HEK293 (cell line): ENCODE results near the gene MYRIP.

Experiments
- CTCF ChIA-PET: fragments of 350-600 bp; formaldehyde crosslinking; extraction: SDS; loops from one replicate; lab custom pipeline; 2021; ENCODE audit warnings: antibody characterized with exemption; lab: Yijun Ruan, JAX
- POLR2A ChIA-PET: fragments of 300-600 bp; formaldehyde crosslinking; extraction: SDS; loops from one replicate; lab custom pipeline; 2020; ENCODE audit warnings: antibody characterized with exemption, inconsistent platforms; lab: Yijun Ruan, JAX
- H3K27ac ChIP-seq: fragments of 200-500 bp; sonication (Bioruptor generic); 2 replicates; pipeline ENCODE4 v1.5.1; 2014; ENCODE audit warnings: low read depth, low read length, control low read depth, inconsistent platforms; ENCODE audit errors: extremely low read depth
- H3K36me3 ChIP-seq, 2 experiments: fragments of 200-500 bp in 1 of 2; sonication (Bioruptor generic) in 1 of 2; 1 replicate in 1 of 2; 2 replicates in 1 of 2; pipeline ENCODE4 v1.5.1; 2014 to 2017; ENCODE audit warnings: inconsistent platforms in 2 of 2, low read length in 2 of 2; ENCODE audit not compliant: control insufficient read depth in 2 of 2, insufficient read depth in 1 of 2
- H3K4me1 ChIP-seq: fragments of 200-500 bp; sonication (Bioruptor generic); 2 replicates; pipeline ENCODE4 v1.5.1; 2014; ENCODE audit warnings: mild to moderate bottlenecking, low read length, inconsistent platforms; ENCODE audit not compliant: control insufficient read depth, insufficient read depth
- H3K4me3 ChIP-seq: 2 replicates; pipeline ENCODE4 v1.5.1; 2011; ENCODE audit warnings: low read depth, mild to moderate bottlenecking, control low read depth, low read length, moderate library complexity
- H3K9me3 ChIP-seq: fragments of 200-500 bp; sonication (Bioruptor generic); 2 replicates; pipeline ENCODE4 v1.5.1; 2014; ENCODE audit warnings: low read depth, low read length, inconsistent platforms; ENCODE audit not compliant: control insufficient read depth, insufficient read depth
- GLIS2 ChIP-seq: fragments of 450-650 bp; formaldehyde crosslinking; IDR thresholded peaks from 2 replicates; pipeline ENCODE4 v1.5.1; 2016; ENCODE audit warnings: missing biosample characterization, missing genetic modification characterization
- KLF17 ChIP-seq: fragments of 450-650 bp; formaldehyde crosslinking; IDR thresholded peaks from 2 replicates; pipeline ENCODE4 v1.5.1; 2016; ENCODE audit warnings: missing biosample characterization, missing genetic modification characterization
- SALL2 ChIP-seq: fragments of 450-650 bp; formaldehyde crosslinking; IDR thresholded peaks from 2 replicates; pipeline ENCODE4 v1.5.0; 2017; ENCODE audit warnings: missing biosample characterization, mild to moderate bottlenecking, missing genetic modification characterization, borderline replicate concordance
- ZBTB20 ChIP-seq: fragments of 450-650 bp; formaldehyde crosslinking; IDR thresholded peaks from 2 replicates; pipeline ENCODE4 v1.5.1; 2016; ENCODE audit warnings: missing biosample characterization, missing genetic modification characterization
- ZBTB21 ChIP-seq: fragments of 450-650 bp; formaldehyde crosslinking; IDR thresholded peaks from 2 replicates; pipeline ENCODE4 v1.5.1; 2017; ENCODE audit warnings: missing biosample characterization, missing genetic modification characterization
- ZBTB48 ChIP-seq: fragments of 450-650 bp; formaldehyde crosslinking; IDR thresholded peaks from 2 replicates; pipeline ENCODE4 v1.5.1; 2016; ENCODE audit warnings: missing biosample characterization, missing genetic modification characterization
- ZFP69B ChIP-seq: fragments of 450-650 bp; formaldehyde crosslinking; IDR thresholded peaks from 2 replicates; pipeline ENCODE4 v1.5.1; 2016; ENCODE audit warnings: missing biosample characterization, missing genetic modification characterization
- ZIC2 ChIP-seq: fragments of 450-650 bp; formaldehyde crosslinking; IDR thresholded peaks from 2 replicates; pipeline ENCODE4 v1.5.1; 2016; ENCODE audit warnings: missing biosample characterization, missing genetic modification characterization
- ZNF133 ChIP-seq: fragments of 450-650 bp; formaldehyde crosslinking; IDR thresholded peaks from 2 replicates; pipeline ENCODE4 v1.5.1; 2016; ENCODE audit warnings: missing biosample characterization, missing genetic modification characterization
- ZNF157 ChIP-seq: fragments of 450-650 bp; formaldehyde crosslinking; IDR thresholded peaks from 2 replicates; pipeline ENCODE4 v1.5.1; 2016; ENCODE audit warnings: missing biosample characterization, missing genetic modification characterization
- ZNF19 ChIP-seq: fragments of 450-650 bp; formaldehyde crosslinking; IDR thresholded peaks from 2 replicates; pipeline ENCODE4; 2016; ENCODE audit warnings: missing biosample characterization, missing genetic modification characterization, low read depth
- ZNF202 ChIP-seq: fragments of 450-650 bp; formaldehyde crosslinking; IDR thresholded peaks from 2 replicates; pipeline ENCODE4 v1.5.1; 2016; ENCODE audit warnings: missing biosample characterization, missing genetic modification characterization, borderline replicate concordance
- ZNF280C ChIP-seq: fragments of 450-650 bp; formaldehyde crosslinking; IDR thresholded peaks from 2 replicates; pipeline ENCODE4 v1.5.1; 2016; ENCODE audit warnings: missing biosample characterization, missing genetic modification characterization
- ZNF335 ChIP-seq: fragments of 450-650 bp; formaldehyde crosslinking; conservative IDR thresholded peaks from 2 replicates; pipeline ENCODE4 v1.5.1; 2016; ENCODE audit warnings: missing biosample characterization, missing genetic modification characterization
- ZNF48 ChIP-seq: fragments of 450-650 bp; formaldehyde crosslinking; IDR thresholded peaks from 2 replicates; pipeline ENCODE4 v1.5.1; 2016; ENCODE audit warnings: missing biosample characterization, missing genetic modification characterization
- ZNF529 ChIP-seq: fragments of 450-650 bp; formaldehyde crosslinking; IDR thresholded peaks from 2 replicates; pipeline ENCODE4 v1.5.1; 2017; ENCODE audit warnings: missing genetic modification characterization, missing biosample characterization; ENCODE audit not compliant: insufficient replicate concordance
- ZNF530 ChIP-seq: fragments of 450-650 bp; formaldehyde crosslinking; IDR thresholded peaks from 2 replicates; pipeline ENCODE4 v1.5.1; 2016; ENCODE audit warnings: low read depth, missing biosample characterization, missing genetic modification characterization
- ZNF658 ChIP-seq: fragments of 450-650 bp; formaldehyde crosslinking; IDR thresholded peaks from 2 replicates; pipeline ENCODE4; 2016; ENCODE audit warnings: missing biosample characterization, missing genetic modification characterization
- ZSCAN30 ChIP-seq: fragments of 450-650 bp; IDR thresholded peaks from 2 replicates; pipeline ENCODE4 v1.5.1; 2018; ENCODE audit warnings: missing biosample characterization, mild to moderate bottlenecking, missing genetic modification characterization, moderate library complexity
- TF ChIP-seq, protein P1 (sequence below): fragments of 450-650 bp; IDR thresholded peaks from 2 replicates; pipeline ENCODE4 v1.5.1; 2018; ENCODE audit warnings: missing biosample characterization, missing genetic modification characterization
- TF ChIP-seq, protein P2 (sequence below): fragments of 450-650 bp; formaldehyde crosslinking; IDR thresholded peaks from 2 replicates; pipeline ENCODE4 v1.5.1; 2017; ENCODE audit warnings: missing biosample characterization, missing genetic modification characterization

Gene MYRIP

DNA sequence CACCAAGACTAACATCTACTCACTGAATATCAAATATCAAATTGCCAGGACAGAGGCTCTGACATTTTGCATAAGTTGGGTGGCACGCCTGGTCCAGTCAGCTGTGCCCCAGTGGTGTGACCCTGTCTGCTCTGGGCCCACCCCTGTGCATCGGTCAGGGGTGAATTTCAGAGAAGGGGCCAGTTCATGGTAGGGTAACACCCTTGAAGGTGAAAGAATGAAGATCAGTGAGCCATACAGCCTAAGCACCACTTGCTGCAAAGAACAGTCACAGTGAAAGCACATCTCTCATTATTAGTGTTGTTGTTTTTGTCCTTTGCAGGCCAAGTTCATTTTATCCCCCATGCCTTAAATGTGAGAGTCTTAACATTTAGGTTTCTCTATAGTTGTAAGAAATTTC lies 86.8 kb downstream of the MYRIP start:
- no peak overlapping the region for H3K4me3 ChIP-seq
- H3K4me1 ChIP-seq, result no peaks in the 10 kb centered on the region
- no peaks in the 10 kb centered on the region for H3K9me3 ChIP-seq
- CTCF ChIA-PET, result no interaction called here
- no peak overlapping the region for H3K27ac ChIP-seq
- POLR2A ChIA-PET, result interaction anchor here (0.5 kb wide), 1 partner anchor 1668 kb away, joined by 9 read pairs; no protein-coding TSS in a partner anchor
- no peak for TF ChIP-seq GLIS2 (tag by site-specific recombination)
- no peak for TF ChIP-seq ZFP69B (tag by site-specific recombination)
- TF ChIP-seq ZIC2 (tag by site-specific recombination), result no peak
- TF ChIP-seq ZSCAN30 (tag by site-specific recombination), result no peak
- TF ChIP-seq ZNF335 (tag by site-specific recombination), result no peak
- no peak for TF ChIP-seq ZBTB20 (tag by site-specific recombination)
- TF ChIP-seq ZNF133 (tag by site-specific recombination), result no peak
- TF ChIP-seq ZNF280C (tag by site-specific recombination), result no peak
- H3K36me3 ChIP-seq, result no peaks in the 10 kb centered on the region

DNA sequence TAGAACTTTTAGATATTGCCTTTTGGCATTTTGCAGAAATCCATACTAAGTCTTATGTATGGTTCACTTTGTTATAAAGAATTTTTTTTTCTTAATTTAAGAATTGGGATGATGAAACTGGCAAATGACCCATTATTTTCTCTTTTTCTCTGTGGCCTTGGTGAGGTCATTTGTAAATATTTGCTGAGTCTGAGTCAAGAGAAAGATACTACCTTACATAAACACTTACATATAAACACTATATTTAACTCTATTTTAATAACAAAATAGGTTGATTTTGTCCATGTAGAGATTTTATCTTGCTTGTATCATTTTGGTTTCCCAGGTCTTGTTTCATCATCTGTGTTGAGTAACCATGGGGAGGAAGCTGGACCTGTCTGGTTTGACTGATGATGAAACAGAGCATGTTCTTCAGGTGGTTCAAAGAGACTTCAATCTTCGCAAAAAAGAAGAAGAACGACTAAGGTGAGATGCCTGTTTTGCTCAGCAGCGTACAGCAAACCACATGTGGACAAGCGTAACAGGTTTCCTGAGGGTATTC lies 91.1 kb downstream of the MYRIP start:
- no peaks in the 10 kb centered on the region for H3K36me3 ChIP-seq
- POLR2A ChIA-PET, result no interaction called here
- TF ChIP-seq, protein P1, sequence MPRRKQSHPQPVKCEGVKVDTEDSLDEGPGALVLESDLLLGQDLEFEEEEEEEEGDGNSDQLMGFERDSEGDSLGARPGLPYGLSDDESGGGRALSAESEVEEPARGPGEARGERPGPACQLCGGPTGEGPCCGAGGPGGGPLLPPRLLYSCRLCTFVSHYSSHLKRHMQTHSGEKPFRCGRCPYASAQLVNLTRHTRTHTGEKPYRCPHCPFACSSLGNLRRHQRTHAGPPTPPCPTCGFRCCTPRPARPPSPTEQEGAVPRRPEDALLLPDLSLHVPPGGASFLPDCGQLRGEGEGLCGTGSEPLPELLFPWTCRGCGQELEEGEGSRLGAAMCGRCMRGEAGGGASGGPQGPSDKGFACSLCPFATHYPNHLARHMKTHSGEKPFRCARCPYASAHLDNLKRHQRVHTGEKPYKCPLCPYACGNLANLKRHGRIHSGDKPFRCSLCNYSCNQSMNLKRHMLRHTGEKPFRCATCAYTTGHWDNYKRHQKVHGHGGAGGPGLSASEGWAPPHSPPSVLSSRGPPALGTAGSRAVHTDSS (tag by site-specific recombination), result no peak
- TF ChIP-seq ZNF19, result no peak
- TF ChIP-seq, protein P2, sequence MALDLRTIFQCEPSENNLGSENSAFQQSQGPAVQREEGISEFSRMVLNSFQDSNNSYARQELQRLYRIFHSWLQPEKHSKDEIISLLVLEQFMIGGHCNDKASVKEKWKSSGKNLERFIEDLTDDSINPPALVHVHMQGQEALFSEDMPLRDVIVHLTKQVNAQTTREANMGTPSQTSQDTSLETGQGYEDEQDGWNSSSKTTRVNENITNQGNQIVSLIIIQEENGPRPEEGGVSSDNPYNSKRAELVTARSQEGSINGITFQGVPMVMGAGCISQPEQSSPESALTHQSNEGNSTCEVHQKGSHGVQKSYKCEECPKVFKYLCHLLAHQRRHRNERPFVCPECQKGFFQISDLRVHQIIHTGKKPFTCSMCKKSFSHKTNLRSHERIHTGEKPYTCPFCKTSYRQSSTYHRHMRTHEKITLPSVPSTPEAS (tag by site-specific recombination), result no peak
- TF ChIP-seq SALL2 (tag by site-specific recombination), result no peak
- no peak for TF ChIP-seq ZNF157 (tag by site-specific recombination)
- TF ChIP-seq, all 188 proteins: peak for 0
- H3K4me1 ChIP-seq, result no peaks in the 10 kb centered on the region
- no peak overlapping the region for H3K4me3 ChIP-seq
- no peaks in the 10 kb centered on the region for H3K9me3 ChIP-seq
- no peak overlapping the region for H3K27ac ChIP-seq
- CTCF ChIA-PET, result no interaction called here

GRCh38 chr3:39903253-39903652 lies 93.8 kb downstream of the MYRIP start:
- Histone ChIP-seq H3K27ac (no peak overlapping the region), H3K4me3 (no peak overlapping the region), H3K9me3 (no peaks in the 10 kb centered on the region), H3K4me1 (no peaks in the 10 kb centered on the region), H3K36me3 (no peaks in the 10 kb centered on the region)
- ChIA-PET POLR2A (no interaction called here), CTCF (no interaction called here)
- TF ChIP-seq ZNF530 (tag by site-specific recombination), result no peak

DNA sequence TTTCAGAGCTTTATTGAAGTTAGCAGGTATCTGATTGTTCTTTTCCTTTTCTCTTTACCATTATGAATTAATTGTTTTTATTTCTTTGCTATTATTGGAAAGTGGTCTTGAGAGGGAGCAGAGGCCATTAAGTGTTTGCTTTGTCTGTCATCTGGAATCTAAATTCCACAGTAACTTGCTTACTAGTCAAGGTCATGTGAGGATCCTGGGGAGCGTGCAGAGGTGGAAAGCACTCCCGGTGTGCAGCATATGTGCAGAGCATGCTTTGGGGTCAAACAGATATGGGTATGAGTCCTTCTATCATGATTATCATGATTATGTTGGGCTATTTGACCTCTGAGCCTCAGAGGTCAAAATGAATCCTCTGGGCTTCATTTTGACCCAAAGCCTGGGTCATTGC lies 96.4 kb downstream of the MYRIP start:
- H3K36me3 ChIP-seq, result no peaks in the 10 kb centered on the region
- H3K4me3 ChIP-seq, result no peak overlapping the region
- no peaks in the 10 kb centered on the region for H3K4me1 ChIP-seq
- no peak overlapping the region for H3K27ac ChIP-seq
- ChIA-PET POLR2A (no interaction called here), CTCF (no interaction called here)
- no peaks in the 10 kb centered on the region for H3K9me3 ChIP-seq
- TF ChIP-seq ZNF529 (tag by site-specific recombination) (no peak), ZNF48 (no peak), ZNF658 (tag by site-specific recombination) (no peak), ZNF202 (tag by site-specific recombination) (no peak), ZBTB21 (tag by site-specific recombination) (no peak), KLF17 (tag by site-specific recombination) (no peak), ZBTB48 (tag by site-specific recombination) (no peak)
